DND-41 (cell line): ENCODE measurements around the gene SLC5A8.

Experiments used
- CTCF ChIP-seq: IDR thresholded peaks from 2 replicates; pipeline ENCODE4 v1.5.1; 2012; ENCODE audit warnings: borderline replicate concordance, low read length, moderate library complexity, mild to moderate bottlenecking; ENCODE audit not compliant: poor library complexity, severe bottlenecking; ENCODE audit errors: extremely low read depth
- EZH2 ChIP-seq: IDR thresholded peaks from 3 replicates; pipeline ENCODE4 v1.6.1; 2012; ENCODE audit warnings: borderline replicate concordance, low read depth, mild to moderate bottlenecking, moderate library complexity, low read length, inconsistent platforms; ENCODE audit not compliant: severe bottlenecking

GRCh38 chr12:101186291-101186690 lies 23.7 kb downstream of the SLC5A8 start:
- TF ChIP-seq CTCF (no peak), EZH2 (no peak)
